Fibroblast of lung (primary cell): ENCODE measurements around the gene KCNJ5. TPM values are rescaled to one million over a fixed set of nuclear protein-coding genes. Genes with fewer than 3 reads are reported as not detected.

Experiments
- DNase-seq, 2 donors: peaks; one replicate each; pipeline versions ENCODE4 v3.0.0 to v3.0.0-alpha.2; 2010; ENCODE audit warnings: low read depth in 2 of 2
- H2AFZ ChIP-seq: 2 replicates; pipeline ENCODE4 v1.5.1; 2012; ENCODE audit warnings: low read length, control low read depth, inconsistent platforms
- H3K27ac ChIP-seq: 2 replicates; pipeline ENCODE4 v1.5.1; 2011; ENCODE audit warnings: low read length, control low read depth; ENCODE audit not compliant: insufficient read depth
- H3K27me3 ChIP-seq: 2 replicates; pipeline ENCODE4 v1.5.1; 2011; ENCODE audit warnings: mild to moderate bottlenecking, low read length; ENCODE audit not compliant: control insufficient read depth, insufficient read depth
- H3K36me3 ChIP-seq: 2 replicates; pipeline ENCODE4 v1.5.1; 2011; ENCODE audit warnings: low read length; ENCODE audit not compliant: control insufficient read depth, insufficient read depth
- H3K4me1 ChIP-seq: 2 replicates; pipeline ENCODE4 v1.5.1; 2011; ENCODE audit warnings: low read length; ENCODE audit not compliant: control insufficient read depth, insufficient read depth; ENCODE audit errors: extremely low read depth
- H3K4me2 ChIP-seq: 2 replicates; pipeline ENCODE4 v1.5.1; 2011; ENCODE audit warnings: low read length, control low read depth; ENCODE audit not compliant: insufficient read depth; ENCODE audit errors: extremely low read depth
- H3K4me3 ChIP-seq, 4 experiments: fragments of 200-600 bp in 1 of 4; sonication (generic) in 1 of 4; replicated peaks in 1 of 4; 2 replicates each; pipeline ENCODE4 v1.5.1; 2011 to 2016; ENCODE audit warnings: low read length in 4 of 4, low read depth in 3 of 4, mild to moderate bottlenecking in 3 of 4, control low read depth in 2 of 4, inconsistent platforms in 1 of 4, mixed read lengths in 1 of 4; ENCODE audit not compliant: insufficient read depth in 1 of 4; ENCODE audit errors: control extremely low read depth in 1 of 4
- H3K79me2 ChIP-seq: 2 replicates; pipeline ENCODE4 v1.5.1; 2012; ENCODE audit warnings: mild to moderate bottlenecking, low read length, inconsistent platforms; ENCODE audit not compliant: control insufficient read depth, insufficient read depth
- H3K9ac ChIP-seq: 2 replicates; pipeline ENCODE4 v1.5.1; 2011; ENCODE audit warnings: mild to moderate bottlenecking, low read length, control low read depth; ENCODE audit not compliant: insufficient read depth
- H3K9me3 ChIP-seq: 2 replicates; pipeline ENCODE4 v1.5.1; 2012; ENCODE audit warnings: low read depth, low read length; ENCODE audit not compliant: control insufficient read depth, insufficient read depth
- H4K20me1 ChIP-seq: 2 replicates; pipeline ENCODE4 v1.5.1; 2011; ENCODE audit warnings: low read length; ENCODE audit not compliant: control insufficient read depth, insufficient read depth; ENCODE audit errors: extremely low read depth
- EZH2 ChIP-seq: IDR thresholded peaks from 2 replicates; pipeline ENCODE4 v1.5.1; 2012; ENCODE audit warnings: low read length, control low read depth, mild to moderate bottlenecking; ENCODE audit errors: missing control alignments
- polyA minus RNA-seq: library from RNA; depleted of rRNA, polyadenylated mRNA; stranded (reverse); fragments of >200 nt; gene quantifications from 2 replicates; pipeline ENCODE4 v1.2.3, GENCODE V29; 2011; ENCODE audit warnings: low replicate concordance
- polyA plus RNA-seq, 2 donors: library from polyadenylated mRNA; depleted of rRNA in 1 of 2; stranded (reverse) in 1 of 2; unstranded in 1 of 2; fragments of >200 nt; gene quantifications; 2 replicates each; pipeline ENCODE4 v1.2.1, GENCODE V29; 2011 to 2012; ENCODE audit warnings: missing spikeins in 1 of 2
- total RNA-seq: library from RNA; depleted of rRNA; stranded (reverse); fragments of >200 nt; gene quantifications from 2 replicates; pipeline ENCODE4 v1.2.1, GENCODE V29; 2014
- TF ChIP-seq, protein P1 (sequence below), 2 donors: IDR thresholded peaks in 1 of 2; conservative IDR thresholded peaks in 1 of 2; 1 replicate in 1 of 2; 2 replicates in 1 of 2; pipeline ENCODE4 v1.5.1; 2011 to 2012; ENCODE audit warnings: low read length in 2 of 2, control low read depth in 1 of 2, inconsistent platforms in 1 of 2, low read depth in 1 of 2, mild to moderate bottlenecking in 1 of 2

KCNJ5 gene
- total RNA-seq = 0.33 and 0.51 TPM in 2 replicates
- polyA plus RNA-seq = 0.15 and 0.24 TPM in 2 replicates
- 0.26 and 0.32 TPM in 2 replicates for polyA plus RNA-seq (2012)
- polyA minus RNA-seq = not detected in 2 replicates

DNA sequence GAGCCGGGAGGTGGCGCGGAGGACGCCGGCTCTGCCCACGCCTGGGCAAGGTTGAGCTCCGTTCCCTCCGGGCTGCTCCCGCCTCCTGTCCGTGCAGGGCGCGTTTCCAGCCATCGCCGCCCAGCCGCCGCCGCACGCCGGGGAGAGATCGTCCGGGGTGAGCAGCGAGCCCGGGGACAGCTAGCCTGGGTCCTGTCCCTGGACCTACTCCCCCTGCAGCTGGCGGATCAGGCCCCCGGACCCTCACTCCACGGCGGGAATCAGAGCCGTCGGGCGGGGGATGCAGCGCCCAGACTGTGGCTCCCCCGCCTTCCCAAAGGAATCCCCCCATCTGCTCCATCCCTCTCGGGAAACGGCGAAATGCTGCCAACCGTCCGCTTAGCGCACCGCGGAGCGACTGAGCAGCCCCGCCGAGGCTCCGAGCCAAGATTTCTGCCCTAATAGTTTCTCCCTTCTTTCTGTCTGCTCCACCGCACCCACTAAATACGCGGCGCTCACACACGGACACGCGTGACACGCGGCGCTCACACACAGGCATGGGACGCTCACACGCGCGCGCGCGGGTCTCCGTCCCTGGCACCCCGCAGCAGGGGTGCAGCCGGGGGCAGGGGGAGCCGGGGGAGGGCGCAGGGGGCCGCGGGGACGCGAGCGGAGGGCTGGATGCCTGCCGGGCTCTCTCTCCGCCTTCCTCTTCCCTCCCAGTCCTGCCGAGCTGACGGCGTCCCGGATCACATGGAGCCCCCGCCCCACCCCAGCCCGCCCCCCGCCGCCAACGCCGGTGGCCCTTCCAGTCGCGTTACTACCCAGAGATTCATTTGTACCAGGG lies at the start of gene KCNJ5:
KCNJ5 (plus strand) TSS at position 814 of the 826 bp plus-strand sequence. CDS start 19,918 bp downstream, outside the sequence.
- no peaks in the 10 kb centered on the region for H3K36me3 ChIP-seq
- H3K27ac ChIP-seq = no peak within 1 kb of the TSS
- H3K9me3 ChIP-seq = no peaks in the 10 kb centered on the region
- H3K4me2 ChIP-seq = peak within 1 kb of the TSS; percentile 94
- no peaks in the 10 kb centered on the region for H3K4me1 ChIP-seq
- peak within 1 kb of the TSS; percentile 45 to 61 (median 47) for H3K4me3 ChIP-seq
- TF ChIP-seq, protein P1, sequence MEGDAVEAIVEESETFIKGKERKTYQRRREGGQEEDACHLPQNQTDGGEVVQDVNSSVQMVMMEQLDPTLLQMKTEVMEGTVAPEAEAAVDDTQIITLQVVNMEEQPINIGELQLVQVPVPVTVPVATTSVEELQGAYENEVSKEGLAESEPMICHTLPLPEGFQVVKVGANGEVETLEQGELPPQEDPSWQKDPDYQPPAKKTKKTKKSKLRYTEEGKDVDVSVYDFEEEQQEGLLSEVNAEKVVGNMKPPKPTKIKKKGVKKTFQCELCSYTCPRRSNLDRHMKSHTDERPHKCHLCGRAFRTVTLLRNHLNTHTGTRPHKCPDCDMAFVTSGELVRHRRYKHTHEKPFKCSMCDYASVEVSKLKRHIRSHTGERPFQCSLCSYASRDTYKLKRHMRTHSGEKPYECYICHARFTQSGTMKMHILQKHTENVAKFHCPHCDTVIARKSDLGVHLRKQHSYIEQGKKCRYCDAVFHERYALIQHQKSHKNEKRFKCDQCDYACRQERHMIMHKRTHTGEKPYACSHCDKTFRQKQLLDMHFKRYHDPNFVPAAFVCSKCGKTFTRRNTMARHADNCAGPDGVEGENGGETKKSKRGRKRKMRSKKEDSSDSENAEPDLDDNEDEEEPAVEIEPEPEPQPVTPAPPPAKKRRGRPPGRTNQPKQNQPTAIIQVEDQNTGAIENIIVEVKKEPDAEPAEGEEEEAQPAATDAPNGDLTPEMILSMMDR (conservative IDR thresholded peaks at IDR 0.05 in 1 of 2, IDR thresholded peaks at IDR 0.05 in 1 of 2; ENCODE audit: low read depth in 1 of 2, low read length in 2 of 2) = no peak
- TF ChIP-seq EZH2 = no peak
- H3K27me3 ChIP-seq = peaks cover 3% of the 10 kb centered on the region
- no peak for DNase-seq
- no peaks in the 10 kb centered on the region for H3K79me2 ChIP-seq
- H4K20me1 ChIP-seq = no peaks in the 10 kb centered on the region
- peak within 1 kb of the TSS; percentile 52 for H2AFZ ChIP-seq
- H3K9ac ChIP-seq = no peak within 1 kb of the TSS

DNA sequence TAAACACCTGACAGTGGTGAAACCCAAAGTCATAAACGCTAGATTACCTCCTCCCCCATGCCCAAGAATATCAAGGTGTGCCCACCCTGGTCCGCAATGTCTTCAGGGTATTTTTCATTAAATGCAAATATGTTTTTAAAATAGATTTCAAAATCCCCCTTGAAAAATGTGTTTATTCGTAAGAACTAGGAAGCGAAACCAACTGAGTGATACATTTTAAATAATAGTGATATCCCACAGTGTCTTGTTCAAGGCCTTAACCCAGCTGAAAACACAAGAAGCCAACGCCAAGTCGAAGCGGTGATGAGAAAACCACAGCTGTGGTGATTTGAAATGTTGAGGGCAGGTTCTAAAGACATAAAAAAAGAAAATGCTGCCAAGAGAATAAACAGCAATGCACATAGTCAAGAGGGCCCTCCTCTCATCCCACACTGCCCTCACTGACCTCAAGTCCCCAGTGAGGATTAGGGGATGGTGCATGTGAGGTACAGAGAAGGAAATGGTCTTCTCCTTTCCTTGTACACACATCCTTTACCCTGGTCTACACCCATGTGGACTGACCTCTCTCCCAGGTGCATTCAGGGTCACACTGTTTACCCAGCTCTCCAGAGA lies 49.6 kb upstream of the KCNJ5 start:
- no peaks in the 10 kb centered on the region for H4K20me1 ChIP-seq
- no peak overlapping the region for H3K9ac ChIP-seq
- TF ChIP-seq, protein P1 (conservative IDR thresholded peaks at IDR 0.05 in 1 of 2, IDR thresholded peaks at IDR 0.05 in 1 of 2; ENCODE audit: low read depth in 1 of 2, low read length in 2 of 2) = no peak
- no peak for TF ChIP-seq EZH2
- H3K79me2 ChIP-seq = no peaks in the 10 kb centered on the region
- no peaks in the 10 kb centered on the region for H3K36me3 ChIP-seq
- H3K27me3 ChIP-seq = peaks cover 8% of the 10 kb centered on the region
- no peaks in the 10 kb centered on the region for H3K9me3 ChIP-seq
- H3K4me1 ChIP-seq = no peaks in the 10 kb centered on the region
- H3K27ac ChIP-seq = no peak overlapping the region
- DNase-seq = no peak
- no peak overlapping the region for H3K4me2 ChIP-seq
- no peak overlapping the region for H2AFZ ChIP-seq
- H3K4me3 ChIP-seq = no peak overlapping the region

DNA sequence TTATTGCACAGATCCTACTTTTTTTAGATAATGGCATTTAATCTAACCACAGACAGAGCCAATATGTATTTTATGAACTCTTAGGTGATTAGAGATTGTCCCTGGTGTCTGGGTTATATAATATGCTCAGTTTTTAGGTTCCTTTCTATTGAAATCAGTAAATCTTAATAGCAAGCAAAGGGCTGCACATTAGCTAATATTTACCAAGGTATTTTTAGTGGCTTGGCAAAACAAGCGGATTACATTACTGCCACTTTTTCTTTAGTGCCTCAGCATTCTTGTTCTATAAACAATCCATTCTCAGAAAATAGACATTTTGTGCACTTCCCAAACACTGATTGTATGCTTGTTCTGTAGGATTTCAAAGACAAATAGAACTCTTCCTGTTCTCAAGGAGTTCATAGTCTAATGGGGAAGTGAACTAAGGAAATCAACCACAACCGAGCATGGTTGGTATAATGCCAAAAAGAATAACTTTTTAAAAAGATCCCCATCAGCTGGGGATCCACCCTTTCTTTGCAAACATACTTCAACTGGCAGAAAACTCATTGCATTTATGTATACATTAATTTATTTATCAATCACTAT lies 47.9 kb upstream of the KCNJ5 start:
- Histone ChIP-seq H3K27ac (no peak overlapping the region), H3K27me3 (peaks cover 8% of the 10 kb centered on the region), H2AFZ (no peak overlapping the region), H3K4me3 (no peak overlapping the region), H3K9ac (no peak overlapping the region), H3K4me1 (no peaks in the 10 kb centered on the region), H3K79me2 (no peaks in the 10 kb centered on the region), H3K9me3 (no peaks in the 10 kb centered on the region), H3K4me2 (no peak overlapping the region), H3K36me3 (no peaks in the 10 kb centered on the region), H4K20me1 (no peaks in the 10 kb centered on the region)
- no peak for TF ChIP-seq EZH2
- TF ChIP-seq, protein P1 (conservative IDR thresholded peaks at IDR 0.05 in 1 of 2, IDR thresholded peaks at IDR 0.05 in 1 of 2; ENCODE audit: low read depth in 1 of 2, low read length in 2 of 2) = no peak
- no peak for DNase-seq
